ENCODE results near the gene YEATS2. TPM values are rescaled to one million over a fixed set of nuclear protein-coding genes. Genes with fewer than 3 reads are reported as not detected.

YEATS2 gene
- total and polyA plus RNA-seq, 2 of the 4 experiments (the other 2 are of a cell fraction): 30.1 to 43.0 TPM

- Histone ChIP-seq H3K56ac (ENCODE audit: extremely low read depth, insufficient read depth, low read length) (no peak overlapping the region), H3K9ac (ENCODE audit: low read depth, low read length) (no peak overlapping the region), H2BK20ac (ENCODE audit: low read depth, low read length) (no peak overlapping the region), H2BK15ac (ENCODE audit: low read depth, low read length) (no peak overlapping the region), H2AK5ac (ENCODE audit: low read depth, low read length) (no peak overlapping the region), H2BK5ac (ENCODE audit: low read depth, low read length, poor library complexity, severe bottlenecking) (no peak overlapping the region), H3K4ac (ENCODE audit: low read depth, low read length) (no peak overlapping the region), H3K9me3 (ENCODE audit: control insufficient read depth, insufficient read depth, low read length) (no peaks in the 10 kb centered on the region), H4K91ac (ENCODE audit: insufficient read depth, low read depth, low read length) (no peak overlapping the region), H2BK120ac (ENCODE audit: low read depth, low read length) (no peak overlapping the region), H3K36me3 (ENCODE audit: control insufficient read depth, insufficient read depth, low read length) (peaks cover 20% of the 10 kb centered on the region), H3K4me1 (ENCODE audit: control insufficient read depth, insufficient read depth, low read length) (no peaks in the 10 kb centered on the region), H3K14ac (replicated peaks; ENCODE audit: low read depth, low read length) (no peak overlapping the region), H3K79me1 (ENCODE audit: low read depth in 1 of 2, low read length in 2 of 2) (peaks cover 0 to 3% of the 10 kb centered on the region in 2 experiments; a peak in 1 of 4 replicates), H3K4me3 (ENCODE audit: insufficient read depth, low read depth, low read length) (no peak overlapping the region), H3K9me1 (ENCODE audit: insufficient read depth, low read length) (no peaks in the 10 kb centered on the region), H3K27me3 (ENCODE audit: control insufficient read depth, insufficient read depth, low read length) (no peaks in the 10 kb centered on the region), H2AFZ (replicated peaks; ENCODE audit: low read length, poor library complexity) (no peak overlapping the region), H3K4me2 (ENCODE audit: low read depth, low read length) (no peak overlapping the region), H2AK9ac (replicated peaks; ENCODE audit: low read depth, low read length, poor library complexity) (no peak overlapping the region), H3K18ac (ENCODE audit: low read depth, low read length) (no peak overlapping the region), H4K8ac (ENCODE audit: low read depth in 2 of 2, low read length in 2 of 2) (no peak overlapping the region), H3K27ac (ENCODE audit: insufficient read depth, low read length) (no peak overlapping the region), H4K20me1 (ENCODE audit: insufficient read depth, low read length) (peaks cover 10% of the 10 kb centered on the region), H4K5ac (ENCODE audit: low read depth, low read length) (no peak overlapping the region), H3K23ac (ENCODE audit: low read depth, low read length) (no peak overlapping the region)
- dilution Hi-C loops (cut with HindIII; ENCODE audit: low sequenced_read_pairs, unreplicated experiment): no loop called here
- ATAC-seq (ENCODE audit: low read depth): no peak
- 92% methylated on average over 4 of the region's 14 CpGs; no CpG with 5 or more reads in 1 of the 2 experiments for WGBS, 2 experiments (ENCODE audit: extremely low coverage in 2 of 2, insufficient read length in 1 of 2)
- TF ChIP-seq RCOR1 (IDR thresholded peaks at IDR 0.05; ENCODE audit: insufficient replicate concordance, low read length) (no peak), NFE2L2 (IDR thresholded peaks at IDR 0.05; ENCODE audit: low read depth, low read length) (no peak), SMC3 (IDR thresholded peaks at IDR 0.05; ENCODE audit: low read depth, low read length) (no peak), BHLHE40 (IDR thresholded peaks at IDR 0.05; ENCODE audit: low read depth, low read length) (no peak), MXI1 (IDR thresholded peaks at IDR 0.05; ENCODE audit: borderline replicate concordance, low read depth, low read length) (no peak), MAZ (IDR thresholded peaks at IDR 0.05; ENCODE audit: borderline replicate concordance, low read depth, low read length) (no peak), USF2 (IDR thresholded peaks at IDR 0.05; ENCODE audit: low read depth, low read length) (no peak), CHD1 (IDR thresholded peaks at IDR 0.05; ENCODE audit: low read depth, low read length) (no peak), MAFK (IDR thresholded peaks at IDR 0.05; ENCODE audit: low read depth, low read length) (no peak), CEBPB (IDR thresholded peaks at IDR 0.05; ENCODE audit: low read depth, low read length) (no peak), ELK1 (IDR thresholded peaks at IDR 0.05; ENCODE audit: borderline replicate concordance, low read depth, low read length) (no peak), FOS (IDR thresholded peaks at IDR 0.05; ENCODE audit: low read depth, low read length) (no peak), POLR2A (IDR thresholded peaks at IDR 0.05; ENCODE audit: low read depth, low read length) (no peak)
- TF ChIP-seq, protein P1, sequence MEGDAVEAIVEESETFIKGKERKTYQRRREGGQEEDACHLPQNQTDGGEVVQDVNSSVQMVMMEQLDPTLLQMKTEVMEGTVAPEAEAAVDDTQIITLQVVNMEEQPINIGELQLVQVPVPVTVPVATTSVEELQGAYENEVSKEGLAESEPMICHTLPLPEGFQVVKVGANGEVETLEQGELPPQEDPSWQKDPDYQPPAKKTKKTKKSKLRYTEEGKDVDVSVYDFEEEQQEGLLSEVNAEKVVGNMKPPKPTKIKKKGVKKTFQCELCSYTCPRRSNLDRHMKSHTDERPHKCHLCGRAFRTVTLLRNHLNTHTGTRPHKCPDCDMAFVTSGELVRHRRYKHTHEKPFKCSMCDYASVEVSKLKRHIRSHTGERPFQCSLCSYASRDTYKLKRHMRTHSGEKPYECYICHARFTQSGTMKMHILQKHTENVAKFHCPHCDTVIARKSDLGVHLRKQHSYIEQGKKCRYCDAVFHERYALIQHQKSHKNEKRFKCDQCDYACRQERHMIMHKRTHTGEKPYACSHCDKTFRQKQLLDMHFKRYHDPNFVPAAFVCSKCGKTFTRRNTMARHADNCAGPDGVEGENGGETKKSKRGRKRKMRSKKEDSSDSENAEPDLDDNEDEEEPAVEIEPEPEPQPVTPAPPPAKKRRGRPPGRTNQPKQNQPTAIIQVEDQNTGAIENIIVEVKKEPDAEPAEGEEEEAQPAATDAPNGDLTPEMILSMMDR (conservative IDR thresholded peaks at IDR 0.05; ENCODE audit: low read depth, low read length): no peak
- in situ Hi-C loops (cut with MboI; ENCODE audit: low sequenced_read_pairs): no loop called here
- POLR2A ChIA-PET (ENCODE audit: unreplicated experiment): no interaction called here
- CTCF ChIA-PET: interaction anchor here (1.5 kb wide), 1 partner anchor 17 kb away, joined by 4 read pairs; no protein-coding TSS in a partner anchor
- DNase-seq: no peak
- intact Hi-C loops (cut with micrococcal nuclease): no loop called here
- BruUV-seq (replicated peaks): no TSS peak
Observed at GRCh38 chr3:183826448-183827250, 129.1 kb downstream of the YEATS2 start.

Measured in IMR-90 (cell line).